Esophagus muscularis mucosa (tissue), 4 donors: ENCODE data around the gene EFL1. TPM values are rescaled to one million over a fixed set of nuclear protein-coding genes. Genes with fewer than 3 reads are reported as not detected.
A peak's percentile ranks its signal among the peaks of the same experiment; 100 is the strongest.
"Not testable (repeated sequence)": the region's sequence is repeated elsewhere in the genome, so short reads cannot be mapped to it uniquely, and the experiment has no call there.

Experiments used
- DNase-seq: peaks from one replicate; pipeline ENCODE4 v3.0.0-alpha.2; 2017; ENCODE audit errors: extremely low spot score
- H3K27ac ChIP-seq, 4 donors: fragments of 200-600 bp; sonication (generic); replicated peaks in 1 of 4; 1 replicate in 3 of 4; 2 replicates in 1 of 4; pipeline ENCODE4 v1.5.1; 2016 to 2019; ENCODE audit warnings: mild to moderate bottlenecking in 1 of 4
- H3K27me3 ChIP-seq, 4 donors: fragments of 200-600 bp; sonication (generic); one replicate each; pipeline versions ENCODE4 v1.5.1 to v1.6.0; 2016 to 2019
- H3K36me3 ChIP-seq, 4 donors: fragments of 200-600 bp; sonication (generic); one replicate each; pipeline ENCODE4 v1.5.1; 2016 to 2019
- H3K4me1 ChIP-seq, 4 donors: fragments of 200-600 bp; sonication (generic); one replicate each; pipeline ENCODE4 v1.5.1; 2016 to 2019
- H3K4me3 ChIP-seq, 4 donors: fragments of 200-600 bp; sonication (generic); 1 replicate in 2 of 4; 2 replicates in 2 of 4; pipeline ENCODE4 v1.5.1; 2016 to 2019; ENCODE audit warnings: mild to moderate bottlenecking in 4 of 4, moderate library complexity in 1 of 4
- H3K9me3 ChIP-seq, 4 donors: fragments of 200-600 bp; sonication (generic); 1 replicate in 3 of 4; 2 replicates in 1 of 4; pipeline ENCODE4 v1.5.1; 2016 to 2019
- EP300 ChIP-seq: sonication (generic); formaldehyde crosslinking; IDR thresholded peaks from one replicate; pipeline ENCODE4 v1.6.1; 2017; ENCODE audit warnings: antibody characterized with exemption
- POLR2A ChIP-seq: fragments of 450-650 bp; IDR thresholded peaks from one replicate; pipeline ENCODE4 v1.6.1; 2017; ENCODE audit warnings: antibody characterized with exemption, moderate library complexity, mild to moderate bottlenecking, low read depth
- POLR2AphosphoS5 ChIP-seq, 2 donors: sonication (generic); formaldehyde crosslinking; IDR thresholded peaks; one replicate each; pipeline ENCODE4 v1.6.1; 2017; ENCODE audit warnings: antibody characterized with exemption in 2 of 2
- WGBS: methylation state at CpG from one replicate; pipeline ENCODE4 v1.1.5; 2018; 5-methylcytosine and 5-hydroxymethylcytosine counted together
- intact Hi-C: fragments of 100-400 bp; cut with DNase I; formaldehyde crosslinking; loops from one replicate; pipeline ENCODE4 v1.15.1; 2023
- total RNA-seq, 4 donors: library from RNA; depleted of rRNA; stranded (reverse); fragments of >200 nt; gene quantifications; one replicate each; pipeline versions ENCODE4 v1.1.0 to v1.2.1, GENCODE V29; 2016
- TF ChIP-seq, protein P1 (sequence below), 3 experiments: fragments of 200-600 bp in 2 of 3; fragments of 450-650 bp in 1 of 3; sonication (generic) in 2 of 3; IDR thresholded peaks; one replicate each; pipeline ENCODE4 v1.5.1; 2017 to 2019; ENCODE audit warnings: antibody characterized with exemption in 3 of 3, mild to moderate bottlenecking in 2 of 3, moderate library complexity in 1 of 3

EFL1 gene
- 10 to 100 TPM; 13.0 to 17.4 (median 13.2) TPM for total RNA-seq

DNA sequence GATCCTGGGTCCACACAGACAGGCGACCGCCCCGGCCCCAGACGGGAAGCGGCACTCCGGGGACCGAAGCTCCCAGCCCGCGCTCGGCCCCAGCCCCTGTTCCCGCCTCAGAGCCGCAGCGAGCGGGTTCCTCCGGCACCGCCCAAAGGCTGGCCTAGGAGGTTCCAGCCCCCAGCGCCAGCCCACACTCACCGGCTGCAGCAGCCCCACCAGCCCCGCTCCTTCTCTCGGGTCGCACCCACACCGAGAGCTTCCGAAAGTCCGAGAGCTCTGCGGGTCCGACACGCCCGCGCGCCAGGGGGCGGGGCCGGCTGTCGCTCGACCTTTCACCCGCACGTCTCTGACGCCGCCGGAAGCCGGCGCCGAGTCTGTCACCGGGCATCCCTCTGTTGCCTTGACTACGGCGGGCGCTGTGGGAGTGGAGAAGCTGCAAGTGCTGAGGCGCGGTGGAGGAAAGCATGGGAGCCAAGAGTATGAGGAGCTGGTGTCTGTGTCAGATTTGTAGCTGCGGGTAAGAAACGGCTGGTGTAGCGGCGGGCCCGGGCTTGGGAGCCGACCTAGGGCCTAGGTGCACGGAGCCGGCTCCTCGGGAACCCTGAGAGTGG lies at the start of gene EFL1, which contains the start of gene SAXO2:
Gene EFL1 (minus strand): TSS at position 313 of the 605 bp plus-strand sequence. CDS start 956 bp downstream, outside the sequence.
Gene SAXO2 (plus strand): TSS at position 397 of the 605 bp plus-strand sequence. CDS start 62 bp downstream, at position 459.
- peak within 1 kb of the TSS; percentile 81 to 87 (median 84) for H3K4me3 ChIP-seq

DNA sequence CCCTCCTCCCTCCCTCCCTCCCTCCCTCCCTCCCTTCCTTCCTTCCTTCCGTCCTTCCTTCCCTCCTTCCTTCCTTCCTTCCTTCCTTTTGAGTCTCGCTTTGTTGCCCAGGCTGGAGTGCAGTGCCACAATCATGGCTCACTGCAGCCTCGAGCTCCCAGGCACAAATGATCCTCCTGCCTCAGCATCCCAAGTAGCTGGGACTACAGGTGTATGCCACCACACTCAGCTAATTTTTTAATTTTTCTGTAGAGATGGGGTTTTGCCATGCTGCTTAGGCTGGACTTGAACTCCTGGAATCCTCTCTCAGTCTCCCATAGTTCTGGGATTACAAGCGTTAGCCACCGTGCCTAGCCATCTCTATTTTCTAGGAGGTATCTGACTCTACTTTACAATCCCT lies 48.8 kb upstream of the EFL1 start:
- H3K4me3 ChIP-seq, intact Hi-C loops, H3K27ac ChIP-seq, H3K27me3 ChIP-seq, H3K36me3 ChIP-seq, H3K9me3 ChIP-seq, H3K4me1 ChIP-seq, DNase-seq: not testable (repeated sequence)
- WGBS = 88% methylated on average over 5 of the region's 5 CpGs

More for the DNA sequence above, at the start of gene EFL1, which contains the start of gene SAXO2:
- Histone ChIP-seq H3K27ac (peak within 1 kb of the TSS; percentile 77 to 89 (median 82)), H3K27me3 (no peaks in the 10 kb centered on the region), H3K4me1 (peaks cover 15 to 34% (median 25%) of the 10 kb centered on the region in 4 donors), H3K9me3 (no peaks in the 10 kb centered on the region), H3K36me3 (peaks cover 6 to 16% (median 8%) of the 10 kb centered on the region in 4 donors)
- peak; percentile 97 for DNase-seq
- no peak for TF ChIP-seq EP300
- TF ChIP-seq POLR2AphosphoS5 (IDR thresholded peaks at IDR 0.05) = peak; percentile 62 to 77
- intact Hi-C loops = no loop called here
- WGBS = no CpG with 5 or more reads among the region's 57 CpGs

DNA sequence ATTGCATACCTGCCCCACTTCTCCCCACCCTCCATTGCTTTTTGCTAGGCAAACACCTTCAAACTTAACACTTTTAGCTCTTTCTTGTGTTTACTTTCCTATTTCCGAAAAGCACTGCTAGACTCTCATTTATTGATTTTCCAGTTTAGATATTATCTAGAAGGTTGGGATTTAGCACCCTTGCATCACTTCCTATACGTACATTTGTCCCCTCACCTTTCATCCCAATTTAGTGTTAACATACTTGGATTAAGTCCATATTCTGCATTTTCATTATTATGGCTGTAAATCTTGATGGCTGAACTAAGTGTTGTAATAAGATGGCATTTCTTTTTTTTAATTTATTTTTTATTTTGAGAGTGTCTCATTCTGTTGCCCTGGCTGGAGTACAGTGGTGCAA lies 47.3 kb upstream of the EFL1 start:
- WGBS = 89% methylated on average over 2 of the region's 2 CpGs
- Histone ChIP-seq H3K4me1 (no peaks in the 10 kb centered on the region), H3K27me3 (no peaks in the 10 kb centered on the region), H3K4me3 (no peak overlapping the region), H3K27ac (no peak overlapping the region), H3K9me3 (peaks cover 0 to 5% (median 2%) of the 10 kb centered on the region in 4 donors), H3K36me3 (no peaks in the 10 kb centered on the region)
- intact Hi-C loops = no loop called here
- no peak for TF ChIP-seq EP300
- no peak for TF ChIP-seq POLR2A
- TF ChIP-seq, protein P1, sequence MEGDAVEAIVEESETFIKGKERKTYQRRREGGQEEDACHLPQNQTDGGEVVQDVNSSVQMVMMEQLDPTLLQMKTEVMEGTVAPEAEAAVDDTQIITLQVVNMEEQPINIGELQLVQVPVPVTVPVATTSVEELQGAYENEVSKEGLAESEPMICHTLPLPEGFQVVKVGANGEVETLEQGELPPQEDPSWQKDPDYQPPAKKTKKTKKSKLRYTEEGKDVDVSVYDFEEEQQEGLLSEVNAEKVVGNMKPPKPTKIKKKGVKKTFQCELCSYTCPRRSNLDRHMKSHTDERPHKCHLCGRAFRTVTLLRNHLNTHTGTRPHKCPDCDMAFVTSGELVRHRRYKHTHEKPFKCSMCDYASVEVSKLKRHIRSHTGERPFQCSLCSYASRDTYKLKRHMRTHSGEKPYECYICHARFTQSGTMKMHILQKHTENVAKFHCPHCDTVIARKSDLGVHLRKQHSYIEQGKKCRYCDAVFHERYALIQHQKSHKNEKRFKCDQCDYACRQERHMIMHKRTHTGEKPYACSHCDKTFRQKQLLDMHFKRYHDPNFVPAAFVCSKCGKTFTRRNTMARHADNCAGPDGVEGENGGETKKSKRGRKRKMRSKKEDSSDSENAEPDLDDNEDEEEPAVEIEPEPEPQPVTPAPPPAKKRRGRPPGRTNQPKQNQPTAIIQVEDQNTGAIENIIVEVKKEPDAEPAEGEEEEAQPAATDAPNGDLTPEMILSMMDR (IDR thresholded peaks at IDR 0.05) = no peak
- TF ChIP-seq POLR2AphosphoS5 (IDR thresholded peaks at IDR 0.05) = no peak
- DNase-seq = no peak

DNA sequence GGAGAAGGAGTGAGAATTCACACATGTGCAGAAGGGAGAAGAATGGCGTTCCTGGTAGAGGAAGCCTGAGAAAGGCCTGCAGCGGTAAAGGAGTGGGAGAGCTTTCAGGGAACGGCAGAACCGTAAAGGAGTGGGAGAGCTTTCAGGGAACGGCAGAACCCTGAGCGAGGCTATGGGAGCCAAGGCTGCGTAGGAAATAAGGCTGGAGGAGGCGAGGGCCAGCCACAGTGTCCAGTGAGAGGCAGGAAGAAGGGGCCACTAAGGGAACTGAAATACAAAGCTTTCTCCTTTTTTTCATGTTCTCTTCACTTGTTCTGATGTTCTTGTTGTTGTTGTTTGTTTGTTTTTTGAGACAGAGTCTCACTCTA lies 45.2 kb upstream of the EFL1 start:
- Histone ChIP-seq H3K9me3 (peaks cover 0 to 5% (median 2%) of the 10 kb centered on the region in 4 donors), H3K27ac (no peak overlapping the region), H3K4me3 (no peak overlapping the region), H3K36me3 (no peaks in the 10 kb centered on the region), H3K4me1 (no peaks in the 10 kb centered on the region), H3K27me3 (no peaks in the 10 kb centered on the region)
- 86% methylated on average over 7 of the region's 8 CpGs for WGBS
- intact Hi-C loops = no loop called here
- peak; percentile 45 for DNase-seq
- TF ChIP-seq, protein P1 (IDR thresholded peaks at IDR 0.05) = no peak
- no peak for TF ChIP-seq POLR2A
- no peak for TF ChIP-seq POLR2AphosphoS5 (IDR thresholded peaks at IDR 0.05)
- no peak for TF ChIP-seq EP300

DNA sequence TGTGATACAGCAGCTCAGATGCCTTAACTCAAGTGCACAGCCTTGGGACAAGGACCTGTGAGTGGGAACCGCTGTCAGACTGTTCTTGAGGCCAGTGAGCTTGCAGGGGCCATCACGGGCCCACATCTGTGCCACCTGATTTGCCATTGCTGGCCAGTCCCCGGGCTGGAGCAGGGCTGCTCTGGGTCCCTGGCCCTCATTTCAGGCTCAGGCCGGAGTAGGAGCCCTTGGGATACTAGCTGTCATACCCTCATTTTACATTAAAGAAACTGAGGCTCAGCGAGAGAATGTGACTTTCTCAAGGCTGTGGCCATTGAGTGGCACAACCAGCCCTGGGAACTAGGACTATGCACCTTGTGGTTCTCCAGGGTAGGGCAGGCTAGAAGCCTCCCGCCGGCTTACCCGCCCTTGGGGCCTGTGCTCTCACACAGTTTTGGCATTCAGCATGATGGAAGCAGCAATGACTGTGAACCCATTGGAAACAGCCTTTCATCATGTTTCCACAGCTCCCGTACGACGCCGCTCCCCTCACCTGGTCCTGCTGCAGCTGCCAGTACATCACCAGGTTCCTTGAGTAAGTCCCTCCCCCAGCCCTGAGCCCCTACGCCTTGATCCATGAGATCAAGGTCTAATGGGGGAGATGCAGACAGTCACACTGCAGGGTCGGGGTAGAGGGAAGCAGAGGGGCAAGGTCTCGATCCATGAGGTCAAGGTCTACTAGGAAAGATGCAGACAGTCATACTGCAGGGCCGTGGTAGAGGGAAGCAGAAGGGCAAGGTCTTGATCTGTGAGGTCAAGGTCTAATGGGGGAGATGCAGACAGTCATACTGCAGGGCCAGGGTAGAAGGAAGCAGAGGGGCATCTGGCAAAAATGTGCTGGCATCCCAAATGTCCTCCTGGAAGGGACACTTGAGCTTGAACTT lies 44.5 kb upstream of the EFL1 start:
- DNase-seq = peak; percentile 60
- TF ChIP-seq POLR2A = no peak
- TF ChIP-seq POLR2AphosphoS5 (IDR thresholded peaks at IDR 0.05) = no peak
- TF ChIP-seq, protein P1 (IDR thresholded peaks at IDR 0.05) = no peak
- no peak for TF ChIP-seq EP300
- Histone ChIP-seq H3K27ac (no peak overlapping the region), H3K27me3 (no peaks in the 10 kb centered on the region), H3K9me3 (peaks cover 0 to 5% (median 2%) of the 10 kb centered on the region in 4 donors), H3K36me3 (no peaks in the 10 kb centered on the region), H3K4me1 (no peaks in the 10 kb centered on the region), H3K4me3 (no peak overlapping the region)
- 88% methylated on average over 16 of the region's 16 CpGs for WGBS
- intact Hi-C loops = no loop called here
